ENCODE data around the gene TAL2.

Gene TAL2

DNA sequence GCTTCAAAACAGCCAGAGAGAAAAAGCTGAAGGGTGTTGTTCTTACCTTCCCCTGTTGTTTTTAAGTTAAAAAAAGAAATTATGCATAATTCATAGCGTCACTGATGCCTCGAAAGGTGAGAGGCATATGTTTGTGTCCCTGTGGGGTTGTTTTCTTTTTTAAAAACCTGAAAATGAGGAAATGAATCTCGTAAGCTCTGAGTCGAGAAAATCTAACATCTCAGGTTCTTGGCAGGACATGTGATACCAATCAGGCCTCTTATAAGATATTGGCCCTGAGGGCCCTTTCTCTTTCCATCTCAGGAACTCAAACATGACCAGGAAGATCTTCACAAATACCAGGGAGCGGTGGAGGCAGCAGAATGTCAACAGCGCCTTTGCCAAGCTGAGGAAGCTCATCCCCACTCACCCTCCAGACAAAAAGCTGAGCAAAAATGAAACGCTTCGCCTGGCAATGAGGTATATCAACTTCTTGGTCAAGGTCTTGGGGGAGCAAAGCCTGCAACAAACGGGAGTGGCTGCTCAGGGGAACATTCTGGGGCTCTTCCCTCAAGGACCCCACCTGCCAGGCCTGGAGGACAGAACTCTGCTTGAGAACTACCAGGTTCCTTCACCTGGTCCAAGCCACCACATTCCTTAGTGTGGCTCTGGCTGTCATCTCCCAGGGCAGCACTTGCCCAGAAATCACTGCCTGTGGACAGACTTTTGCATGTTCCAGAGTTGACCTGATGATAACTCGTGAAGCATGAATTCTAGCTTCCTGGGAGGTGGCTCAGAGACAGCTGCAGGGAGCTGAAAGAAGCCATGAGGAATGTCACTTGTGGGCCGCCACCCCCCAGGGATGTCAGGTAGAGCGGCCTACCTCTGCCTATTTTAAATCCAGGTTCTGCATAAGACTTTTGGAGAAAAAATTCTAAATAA is at the start of gene TAL2:
TSS of gene TAL2 (plus strand) at position 274 of the 921 bp plus-strand sequence. CDS start at position 314, 40 bp downstream.
- no peak for DNase-seq

- no peak for DNase-seq
These were observed 41.3 kb upstream of the TAL2 start for GRCh38 chr9:105621001-105621400.

- DNase-seq: no peak
These were observed 37.2 kb upstream of the TAL2 start for GRCh38 chr9:105625088-105625487.

- no peak for DNase-seq
These were observed 29.4 kb upstream of the TAL2 start for GRCh38 chr9:105632807-105633206.

- no peak for DNase-seq
These were observed 28.8 kb upstream of the TAL2 start for GRCh38 chr9:105633411-105633810.

DNA sequence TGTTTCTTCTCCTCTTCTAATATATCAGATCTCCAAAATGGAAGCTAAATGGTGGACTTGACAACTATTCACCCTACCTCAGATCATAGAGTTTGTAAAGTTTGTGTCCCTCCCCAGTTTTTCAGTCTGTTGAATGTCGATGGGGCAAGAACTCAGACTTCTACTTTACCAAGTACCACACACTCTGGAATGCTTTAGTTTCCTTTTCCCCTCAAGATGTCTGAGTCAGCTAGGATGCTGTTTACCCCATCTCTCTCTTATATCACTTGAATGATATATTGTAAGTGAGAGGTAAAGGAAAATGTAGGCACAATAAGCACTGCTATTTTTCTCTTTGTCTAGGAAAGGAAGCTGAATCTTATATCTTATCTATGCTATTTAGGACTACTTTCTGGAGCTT is 25.9 kb upstream of the TAL2 start:
- DNase-seq: no peak

GRCh38 chr9:105637787-105638395 is 24.4 kb upstream of the TAL2 start:
- no peak for DNase-seq

DNA sequence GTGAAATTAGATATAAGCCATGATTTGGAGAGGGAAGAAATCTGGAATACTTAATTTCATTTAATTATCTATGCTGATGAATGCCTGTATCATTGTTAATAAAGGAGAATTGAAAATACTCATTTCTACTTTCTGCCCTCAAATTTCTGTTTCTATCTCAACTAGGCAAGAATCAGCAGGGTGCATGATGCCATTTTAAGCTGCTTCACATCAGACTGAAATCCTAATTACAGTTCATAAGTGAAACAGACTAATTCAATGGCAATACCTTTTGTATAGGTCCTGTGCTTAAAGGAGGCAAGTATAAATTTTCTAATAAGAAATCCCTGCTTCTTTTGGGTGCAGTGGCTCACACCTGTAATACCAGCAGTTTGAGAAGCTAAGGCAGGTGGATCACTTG is 22.3 kb upstream of the TAL2 start:
- no peak for DNase-seq

GRCh38 chr9:105643795-105644194 is 18.5 kb upstream of the TAL2 start:
- no peak for DNase-seq

DNA sequence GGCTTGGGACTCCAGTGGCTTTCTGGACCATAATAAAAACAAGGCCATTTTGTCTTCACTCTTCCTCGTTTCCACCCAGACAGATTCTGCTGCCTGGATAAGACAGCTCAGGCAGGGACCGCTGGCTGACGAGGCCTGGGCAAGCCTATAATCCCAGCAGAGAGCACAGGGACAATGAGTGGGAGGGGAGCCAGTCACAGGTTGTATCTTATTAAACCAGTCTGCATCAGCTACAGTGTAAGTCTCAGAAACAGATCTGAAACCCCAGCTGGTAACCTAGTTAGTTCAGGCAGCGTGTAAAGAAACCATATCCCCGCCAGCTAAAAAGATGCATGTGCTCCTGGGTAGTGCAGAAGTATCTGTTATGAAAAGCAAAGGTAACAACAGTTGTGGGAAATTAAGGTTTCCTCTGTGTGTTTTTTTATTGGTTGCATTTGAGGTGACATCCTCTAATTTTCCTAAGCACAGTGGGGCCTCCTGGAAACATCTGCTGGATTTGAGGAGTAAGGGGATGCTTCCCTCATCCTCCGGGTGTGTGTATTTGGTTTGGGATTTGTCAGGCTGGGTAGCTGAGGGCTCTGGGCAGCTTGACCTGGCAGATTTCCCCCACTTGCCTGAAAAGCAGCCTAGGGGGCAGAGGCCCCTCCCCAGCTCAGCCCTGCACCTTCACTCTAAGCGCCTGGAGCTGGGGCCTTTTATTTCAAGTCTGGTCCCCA is 15.2 kb upstream of the TAL2 start:
- no peak for DNase-seq

DNA sequence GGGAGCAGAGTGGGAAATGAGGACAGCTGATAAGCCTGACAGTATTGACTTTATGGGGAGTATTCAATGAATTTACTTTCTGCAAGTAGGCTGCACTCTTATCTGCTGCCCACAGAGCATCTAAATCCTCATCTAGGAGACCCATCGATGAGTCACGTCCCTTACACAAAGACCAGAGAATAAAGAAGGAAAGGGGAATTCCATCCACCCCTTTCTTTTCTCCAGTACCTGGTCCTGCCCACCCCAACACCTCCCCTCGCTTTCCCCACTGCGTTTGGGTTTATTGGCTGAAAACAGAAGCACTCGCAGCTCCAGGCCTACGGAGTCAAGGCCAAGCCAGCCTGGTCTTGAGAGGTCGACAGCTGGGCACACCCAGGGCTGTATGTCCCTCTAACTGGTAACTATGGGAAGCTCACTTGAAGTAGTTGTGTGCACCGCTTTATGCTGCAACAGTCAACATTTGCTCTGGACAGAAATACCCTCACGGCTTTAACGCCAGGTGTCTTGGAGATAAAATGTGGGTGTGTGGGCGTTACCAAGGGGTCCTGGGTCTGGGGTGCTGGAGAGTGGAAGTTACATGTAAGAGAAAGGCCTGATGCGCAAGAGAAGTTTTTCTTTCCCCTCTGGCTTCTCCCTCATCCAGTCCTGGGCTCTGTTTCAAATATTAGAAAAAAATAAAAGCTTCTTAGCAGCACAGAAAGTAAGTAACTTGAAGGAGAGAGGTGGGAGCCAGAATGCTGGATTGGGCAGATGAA is 14.5 kb upstream of the TAL2 start:
- DNase-seq: no peak

GRCh38 chr9:105651806-105652205 is 10.5 kb upstream of the TAL2 start:
- no peak for DNase-seq

DNA sequence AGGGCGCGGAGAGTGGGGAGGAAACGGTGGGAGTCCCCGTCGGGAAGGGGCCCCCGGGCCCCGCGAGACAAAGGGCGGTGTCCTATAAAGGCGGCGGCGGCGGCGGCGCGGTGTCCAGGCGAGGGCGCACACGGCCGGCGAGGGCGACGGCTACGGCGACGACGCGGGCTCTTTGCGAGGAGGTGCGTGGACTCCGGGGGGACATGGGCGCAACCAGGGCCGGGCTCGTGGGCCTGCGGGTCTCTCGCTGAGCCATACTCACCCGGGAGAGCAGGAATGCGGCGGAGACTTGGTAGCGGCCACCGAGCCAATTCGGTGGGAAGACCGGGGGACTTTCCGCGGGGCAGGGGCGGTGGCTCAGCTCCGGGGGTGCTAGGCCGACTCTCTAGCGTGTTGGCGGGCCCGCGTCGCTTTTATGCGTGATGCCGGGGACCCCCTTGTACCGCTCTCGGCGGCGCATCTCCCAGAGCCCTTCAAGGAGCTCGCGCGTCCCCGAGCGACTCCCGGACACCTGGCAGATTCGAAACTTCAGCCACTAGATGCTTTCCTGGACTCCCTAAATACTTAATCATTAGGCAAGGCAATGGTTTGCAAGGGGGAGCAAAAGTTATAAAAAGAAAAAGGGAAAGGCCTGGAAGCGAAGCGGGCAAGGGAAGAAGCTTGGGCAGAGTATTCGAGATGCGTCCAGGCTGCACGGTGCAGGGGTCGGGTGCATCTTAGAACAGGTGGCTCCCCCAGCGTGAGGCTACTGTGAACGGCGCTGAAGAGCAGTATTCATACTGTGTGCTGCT is 5.9 kb upstream of the TAL2 start:
- peak in 1 of 2 experiments; percentile 10 for DNase-seq

GRCh38 chr9:105658351-105658750 is 3.9 kb upstream of the TAL2 start:
- no peak for DNase-seq

GRCh38 chr9:105661011-105661410 is 1.2 kb upstream of the TAL2 start:
- no peak for DNase-seq

GRCh38 chr9:105663914-105664313 is 1.7 kb downstream of the TAL2 start:
- DNase-seq: no peak

DNA sequence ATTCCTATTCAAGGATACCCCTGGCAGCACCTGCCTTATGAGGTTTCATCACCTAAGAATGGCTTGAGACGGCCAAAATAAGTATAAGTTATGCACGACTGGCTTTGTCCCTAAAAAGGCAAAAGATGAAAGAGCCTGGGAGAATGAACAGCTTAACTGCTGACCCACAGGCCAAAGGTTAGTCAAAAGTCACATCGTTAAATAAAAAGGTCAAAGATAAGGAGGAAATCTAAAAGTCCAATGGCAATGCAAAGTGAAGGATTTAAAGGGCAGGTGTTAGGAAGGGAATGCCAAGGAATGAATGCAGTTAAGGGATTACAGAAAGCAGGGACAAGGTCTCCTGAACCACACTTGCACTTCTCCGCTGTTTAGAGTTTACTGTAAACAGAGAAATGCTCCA is 5.6 kb downstream of the TAL2 start:
- no peak for DNase-seq

GRCh38 chr9:105670315-105670714 is 8.1 kb downstream of the TAL2 start:
- DNase-seq: no peak

- no peak for DNase-seq
These were observed 8.5 kb downstream of the TAL2 start for GRCh38 chr9:105670775-105671174.

GRCh38 chr9:105672711-105673234 is 10.5 kb downstream of the TAL2 start:
- no peak for DNase-seq

- DNase-seq: no peak
These were observed 11.7 kb downstream of the TAL2 start for GRCh38 chr9:105673850-105674387.
